HG03558 (cell line): ENCODE data around the gene IGFL4.

ENCODE experiments used
- ATAC-seq: cut with Tn5 transposase; IDR thresholded peaks from one replicate; pipeline ENCODE4 v1.9.1; 2021; ENCODE audit warnings: moderate number of reproducible peaks; ENCODE audit not compliant: unreplicated experiment; ENCODE audit errors: extremely low read depth

The IGFL4 gene

GRCh38 chr19:46022431-46023310 is 18.1 kb downstream of the IGFL4 start, which contains the start of gene PGLYRP1:
PGLYRP1 (minus strand) TSS chr19:46023053; CDS start chr19:46023021, 32 bp downstream.
- no peak for ATAC-seq

GRCh38 chr19:46022061-46022430 is 18.8 kb downstream of the IGFL4 start:
- ATAC-seq: no peak

GRCh38 chr19:46021531-46022041 is 19.2 kb downstream of the IGFL4 start:
- ATAC-seq: no peak

- ATAC-seq: no peak
These were observed 20.0 kb downstream of the IGFL4 start for GRCh38 chr19:46020819-46021125.

GRCh38 chr19:46019270-46019669 is 21.5 kb downstream of the IGFL4 start:
- no peak for ATAC-seq

- no peak for ATAC-seq
These were observed 22.0 kb downstream of the IGFL4 start for GRCh38 chr19:46018729-46019251.

GRCh38 chr19:46017874-46018675 is 22.7 kb downstream of the IGFL4 start:
- no peak for ATAC-seq

- ATAC-seq: no peak
These were observed 23.7 kb downstream of the IGFL4 start for GRCh38 chr19:46017095-46017429.

- ATAC-seq: no peak
These were observed 24.2 kb downstream of the IGFL4 start for GRCh38 chr19:46016426-46017094.

- ATAC-seq: no peak
These were observed 24.9 kb downstream of the IGFL4 start for GRCh38 chr19:46015687-46016425.

GRCh38 chr19:46014941-46015686 is 25.7 kb downstream of the IGFL4 start:
- ATAC-seq: no peak

- ATAC-seq: no peak
These were observed 26.3 kb downstream of the IGFL4 start for GRCh38 chr19:46014534-46014933.

- ATAC-seq: no peak
These were observed 31.0 kb downstream of the IGFL4 start for GRCh38 chr19:46009530-46010510.

- ATAC-seq: no peak
These were observed 34.4 kb downstream of the IGFL4 start for GRCh38 chr19:46006411-46006810.

- no peak for ATAC-seq
These were observed 38.0 kb downstream of the IGFL4 start for GRCh38 chr19:46002678-46003275.

GRCh38 chr19:46000491-46001246 is 40.1 kb downstream of the IGFL4 start:
- no peak for ATAC-seq

GRCh38 chr19:45999653-46000121 is 41.1 kb downstream of the IGFL4 start:
- no peak for ATAC-seq
